HG02610 (cell line): Measurements from ENCODE around the gene TBC1D19.
"Not testable (repeated sequence)": the region's sequence is repeated elsewhere in the genome, so short reads cannot be mapped to it uniquely, and the experiment has no call there.

Experiments used
- ATAC-seq: cut with Tn5 transposase; IDR thresholded peaks from one replicate; pipeline ENCODE4 v1.9.1; 2021; ENCODE audit warnings: mild to moderate bottlenecking, moderate library complexity; ENCODE audit not compliant: unreplicated experiment

The TBC1D19 gene

GRCh38 chr4:26679040-26679695, 95.3 kb downstream of the TBC1D19 start:
- not testable (repeated sequence) for ATAC-seq

GRCh38 chr4:26682436-26682835, 98.6 kb downstream of the TBC1D19 start:
- ATAC-seq, result no peak

- no peak for ATAC-seq
Measured at GRCh38 chr4:26685250-26685649, 101.4 kb downstream of the TBC1D19 start.

- no peak for ATAC-seq
Measured at GRCh38 chr4:26687728-26688127, 103.8 kb downstream of the TBC1D19 start.

- no peak for ATAC-seq
Measured at GRCh38 chr4:26690506-26690905, 106.6 kb downstream of the TBC1D19 start.

- ATAC-seq, result no peak
Measured at GRCh38 chr4:26692014-26692726, 108.3 kb downstream of the TBC1D19 start.

- not testable (repeated sequence) for ATAC-seq
Measured at GRCh38 chr4:26694131-26694530, 110.2 kb downstream of the TBC1D19 start.

- no peak for ATAC-seq
Measured at GRCh38 chr4:26700110-26700509, 116.2 kb downstream of the TBC1D19 start.

- ATAC-seq, result no peak
Measured at GRCh38 chr4:26701095-26701494, 117.2 kb downstream of the TBC1D19 start.

GRCh38 chr4:26701786-26702227, 117.9 kb downstream of the TBC1D19 start:
- ATAC-seq, result no peak

GRCh38 chr4:26707342-26707741, 123.5 kb downstream of the TBC1D19 start:
- ATAC-seq, result no peak

GRCh38 chr4:26709246-26709645, 125.4 kb downstream of the TBC1D19 start:
- ATAC-seq, result no peak

GRCh38 chr4:26713563-26714151, 129.8 kb downstream of the TBC1D19 start:
- no peak for ATAC-seq

- ATAC-seq, result no peak
Measured at GRCh38 chr4:26715636-26716242, 131.9 kb downstream of the TBC1D19 start.

GRCh38 chr4:26717332-26717731, 133.4 kb downstream of the TBC1D19 start:
- ATAC-seq, result no peak

- no peak for ATAC-seq
Measured at GRCh38 chr4:26719954-26720552, 136.2 kb downstream of the TBC1D19 start.

GRCh38 chr4:26721685-26722084, 137.8 kb downstream of the TBC1D19 start:
- no peak for ATAC-seq

- ATAC-seq, result peak; percentile 98
Measured at GRCh38 chr4:26723216-26723615, 139.3 kb downstream of the TBC1D19 start.

- no peak for ATAC-seq
Measured at GRCh38 chr4:26724534-26724933, 140.7 kb downstream of the TBC1D19 start.

- ATAC-seq, result no peak
Measured at GRCh38 chr4:26726655-26727387, 142.9 kb downstream of the TBC1D19 start.

GRCh38 chr4:26727844-26728243, 144.0 kb downstream of the TBC1D19 start:
- ATAC-seq, result no peak
